NCI-H2171 treated with DMSO at 0.1 percent for 48 hours (cell line): ENCODE results near the gene CHFR.
"Not testable (repeated sequence)": the region's sequence is repeated elsewhere in the genome, so short reads cannot be mapped to it uniquely, and the experiment has no call there.

Experiments used
- DNase-seq: peaks from one replicate; lab custom pipeline; 2025; lab: John Stamatoyannopoulos, UW

Gene CHFR, protein sequence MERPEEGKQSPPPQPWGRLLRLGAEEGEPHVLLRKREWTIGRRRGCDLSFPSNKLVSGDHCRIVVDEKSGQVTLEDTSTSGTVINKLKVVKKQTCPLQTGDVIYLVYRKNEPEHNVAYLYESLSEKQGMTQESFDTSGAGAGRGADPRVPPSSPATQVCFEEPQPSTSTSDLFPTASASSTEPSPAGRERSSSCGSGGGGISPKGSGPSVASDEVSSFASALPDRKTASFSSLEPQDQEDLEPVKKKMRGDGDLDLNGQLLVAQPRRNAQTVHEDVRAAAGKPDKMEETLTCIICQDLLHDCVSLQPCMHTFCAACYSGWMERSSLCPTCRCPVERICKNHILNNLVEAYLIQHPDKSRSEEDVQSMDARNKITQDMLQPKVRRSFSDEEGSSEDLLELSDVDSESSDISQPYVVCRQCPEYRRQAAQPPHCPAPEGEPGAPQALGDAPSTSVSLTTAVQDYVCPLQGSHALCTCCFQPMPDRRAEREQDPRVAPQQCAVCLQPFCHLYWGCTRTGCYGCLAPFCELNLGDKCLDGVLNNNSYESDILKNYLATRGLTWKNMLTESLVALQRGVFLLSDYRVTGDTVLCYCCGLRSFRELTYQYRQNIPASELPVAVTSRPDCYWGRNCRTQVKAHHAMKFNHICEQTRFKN

GRCh38 chr12:132887513-132888351, at the start of gene CHFR:
TSS of gene CHFR (minus strand) at chr12:132887605. CDS start at chr12:132887328, 277 bp downstream.
- peak; percentile 95 for DNase-seq

DNA sequence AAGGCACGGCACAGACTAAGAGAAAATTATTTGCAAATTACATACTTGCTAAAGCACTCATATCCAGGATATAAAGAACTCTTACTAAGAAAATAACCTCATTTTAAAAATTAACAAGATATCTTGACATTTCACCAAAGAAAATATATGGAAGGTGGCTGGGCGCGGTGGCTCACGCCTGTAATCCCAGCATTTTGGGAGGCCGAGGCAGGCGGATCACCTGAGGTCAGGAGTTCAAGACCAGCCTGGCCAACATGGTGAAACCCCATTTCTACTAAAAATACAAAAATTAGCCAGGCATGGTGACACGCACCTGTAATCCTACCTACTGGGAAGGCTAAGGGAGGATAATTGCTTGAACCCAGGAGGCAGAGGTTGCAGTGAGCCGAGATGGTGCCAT, 49.5 kb upstream of the CHFR start:
- DNase-seq: not testable (repeated sequence)

GRCh38 chr12:132936163-132936562, 48.8 kb upstream of the CHFR start:
- DNase-seq: no peak

- no peak for DNase-seq
These were observed 39.0 kb upstream of the CHFR start for GRCh38 chr12:132926415-132926833.

- DNase-seq: no peak
These were observed 38.4 kb upstream of the CHFR start for GRCh38 chr12:132925597-132926414.

- DNase-seq: no peak
These were observed 37.0 kb upstream of the CHFR start for GRCh38 chr12:132924356-132924755.

GRCh38 chr12:132923356-132923909, 36.0 kb upstream of the CHFR start:
- no peak for DNase-seq

- no peak for DNase-seq
These were observed 35.3 kb upstream of the CHFR start for GRCh38 chr12:132922676-132923075.

DNA sequence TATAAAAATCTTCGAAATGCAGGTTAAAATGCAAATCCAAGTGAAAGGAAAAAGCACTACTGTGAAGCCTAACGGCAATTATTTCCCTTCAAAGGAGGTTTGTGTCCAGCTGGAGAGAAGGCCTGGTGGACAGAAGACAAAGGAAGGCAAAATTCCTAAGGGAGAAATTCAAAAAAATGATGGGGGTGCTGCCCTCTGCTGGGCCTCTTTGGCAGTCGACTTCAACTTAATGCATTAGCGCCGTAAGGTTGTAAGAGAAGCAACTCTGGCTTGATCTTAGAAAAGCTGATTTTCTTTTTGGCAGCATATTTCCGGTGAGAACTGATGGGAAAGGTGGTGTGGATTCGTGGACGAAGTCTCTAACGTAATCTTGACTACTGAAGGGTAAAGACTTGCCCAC, 34.3 kb upstream of the CHFR start:
- DNase-seq: no peak

- DNase-seq: no peak
These were observed 31.3 kb upstream of the CHFR start for GRCh38 chr12:132918680-132919079.

- DNase-seq: no peak
These were observed 21.6 kb upstream of the CHFR start for GRCh38 chr12:132909030-132909368.

DNA sequence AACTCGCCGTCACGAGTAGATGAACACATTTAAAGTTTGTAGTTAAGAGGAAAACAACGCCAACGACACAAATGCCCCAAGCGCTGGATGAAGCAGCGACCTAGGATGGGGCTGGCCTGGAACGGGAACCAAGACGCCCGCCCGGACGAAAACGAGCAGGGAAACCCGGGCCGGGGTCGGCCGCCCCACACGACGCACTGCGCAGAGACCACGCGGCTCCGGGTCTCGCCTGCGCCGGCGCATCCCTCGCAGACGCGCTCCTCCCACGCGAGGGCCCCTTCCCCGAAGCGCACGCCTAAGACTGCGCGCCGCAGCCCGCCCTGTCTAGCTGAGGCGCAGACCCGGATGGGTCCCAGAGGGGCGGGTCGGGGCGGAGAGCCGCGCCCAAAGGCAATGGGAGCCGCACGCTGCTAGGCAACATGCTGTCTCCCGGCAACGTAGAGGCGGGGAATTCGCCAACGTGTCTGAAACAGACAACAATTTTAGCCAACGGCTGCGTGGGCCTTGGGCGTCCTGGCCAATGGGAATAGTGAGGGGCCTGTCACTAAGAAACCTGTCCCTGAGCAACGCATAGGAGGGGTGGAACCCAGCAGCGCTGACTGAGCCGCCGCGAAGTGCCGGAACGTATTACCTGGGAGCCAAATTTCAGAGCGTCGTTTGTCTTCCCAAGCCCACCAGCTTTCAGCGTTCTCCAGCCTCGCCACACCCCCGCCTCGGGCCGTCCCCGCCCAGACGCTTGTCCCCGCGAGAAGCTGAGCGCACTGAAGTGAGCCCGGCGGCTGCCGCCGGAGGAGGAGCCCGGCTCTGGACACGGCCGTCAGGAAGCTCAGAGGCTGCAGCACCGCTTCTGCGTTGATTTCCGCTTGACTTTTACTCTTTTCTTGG, 21.0 kb upstream of the CHFR start:
- peak; percentile 98 for DNase-seq

GRCh38 chr12:132907789-132908144, 20.4 kb upstream of the CHFR start:
- DNase-seq: peak; percentile 72

GRCh38 chr12:132907216-132907615, 19.8 kb upstream of the CHFR start:
- DNase-seq: peak; percentile 31

- DNase-seq: no peak
These were observed 17.4 kb upstream of the CHFR start for GRCh38 chr12:132904718-132905328.

- DNase-seq: no peak
These were observed 11.6 kb upstream of the CHFR start for GRCh38 chr12:132899033-132899432.

- no peak for DNase-seq
These were observed 1.4 kb upstream of the CHFR start for GRCh38 chr12:132888852-132889251.

GRCh38 chr12:132886529-132887477, 602 bp downstream of the CHFR start:
- DNase-seq: peak; percentile 54

DNA sequence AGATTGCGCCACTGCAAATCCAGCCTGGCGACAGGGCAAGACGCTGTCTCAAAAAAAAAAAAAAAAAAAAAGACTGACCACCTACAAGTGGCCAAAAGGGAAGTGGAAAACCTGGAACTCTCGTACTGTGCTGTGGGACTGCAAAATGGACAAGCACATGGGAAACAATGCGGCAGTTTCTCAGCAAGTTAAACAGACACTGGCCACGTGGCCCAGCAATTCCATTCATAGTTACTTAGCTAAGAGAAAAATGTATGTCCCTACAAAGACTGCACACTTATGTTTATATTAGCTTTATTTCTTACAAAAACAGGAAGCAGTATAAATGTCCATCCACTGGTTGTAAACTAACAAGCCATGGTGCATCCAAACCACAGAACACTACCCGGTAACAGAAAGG, 5.6 kb downstream of the CHFR start:
- DNase-seq: no peak
